GM19463 (cell line): ENCODE measurements around the gene RGS8.

ENCODE experiments used
- ATAC-seq: cut with Tn5 transposase; IDR thresholded peaks from one replicate; pipeline ENCODE4 v1.9.1; 2021; ENCODE audit warnings: mild to moderate bottlenecking, moderate library complexity; ENCODE audit not compliant: unreplicated experiment

RGS8 gene

DNA sequence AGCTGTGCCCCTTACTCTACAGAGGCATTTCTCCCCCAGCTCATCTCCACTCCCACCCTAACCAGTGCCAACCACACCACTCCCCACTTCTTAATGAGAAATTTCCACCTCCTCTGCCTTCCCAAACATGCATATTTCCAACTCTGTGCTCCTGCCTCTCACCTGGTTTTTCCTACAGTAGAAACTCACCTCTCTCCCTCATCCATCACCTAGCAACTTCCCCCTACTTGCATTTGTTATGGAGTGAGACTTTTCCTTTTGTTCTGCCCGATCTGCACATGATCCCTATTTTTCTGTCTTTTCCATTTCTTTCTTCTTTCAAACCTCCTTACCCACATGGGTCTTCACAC lies 11.9 kb downstream of the RGS8 start:
- no peak for ATAC-seq

GRCh38 chr1:182671750-182672486 lies 12.5 kb downstream of the RGS8 start:
- ATAC-seq = no peak

DNA sequence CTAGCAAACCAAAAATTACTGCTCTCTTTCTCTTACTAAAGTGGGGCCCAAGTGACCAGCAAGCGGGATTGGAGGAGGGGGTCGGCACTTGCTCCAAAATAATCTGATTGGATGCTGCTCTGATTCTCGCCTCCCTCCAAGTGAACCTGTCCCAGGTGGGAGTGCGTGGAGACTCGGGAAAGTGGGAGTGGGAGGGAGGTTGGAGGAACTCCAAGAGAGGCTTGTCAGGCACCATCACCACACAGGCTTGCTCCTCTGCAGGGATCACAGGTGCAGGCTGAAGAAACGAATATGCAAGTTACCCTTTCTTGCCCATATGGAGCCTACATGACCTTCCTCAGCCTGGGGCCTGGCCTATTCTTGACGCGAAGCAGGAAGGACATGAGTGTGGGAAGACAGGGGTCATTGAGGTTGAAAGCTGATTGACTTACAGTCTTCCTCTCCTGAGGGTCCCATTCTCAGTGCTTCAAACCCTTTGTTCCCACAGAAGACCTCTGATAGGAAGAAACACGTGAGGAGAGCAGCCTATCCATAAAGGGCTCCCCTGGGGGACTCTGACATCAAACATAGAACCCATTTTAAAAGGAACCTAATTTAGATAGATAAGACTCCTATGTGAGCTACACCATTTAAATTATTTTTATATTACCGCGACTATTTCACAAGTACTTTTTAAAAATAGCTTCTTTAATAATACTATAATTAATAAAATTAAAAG lies 14.2 kb downstream of the RGS8 start:
- no peak for ATAC-seq

DNA sequence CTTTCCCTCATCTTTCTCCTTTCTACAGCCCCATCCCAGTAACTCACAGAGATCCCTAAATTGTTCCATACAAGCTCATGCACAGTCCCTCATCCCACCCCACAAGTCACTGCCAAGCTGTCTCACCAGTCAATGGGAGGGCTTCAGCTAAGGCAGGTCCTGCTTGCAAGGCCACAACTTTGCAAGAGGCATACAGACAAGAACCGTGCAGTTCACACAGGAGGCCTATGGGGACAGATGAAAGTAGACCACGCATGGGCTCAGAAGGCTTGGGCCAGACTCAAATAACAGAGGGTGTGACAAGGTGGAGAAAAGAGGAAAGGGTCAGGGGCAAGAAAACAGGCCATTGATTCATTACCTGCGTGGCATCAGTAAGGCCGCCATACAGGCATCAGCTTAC lies 15.1 kb downstream of the RGS8 start:
- no peak for ATAC-seq

GRCh38 chr1:182668521-182669054 lies 15.8 kb downstream of the RGS8 start:
- ATAC-seq = no peak

DNA sequence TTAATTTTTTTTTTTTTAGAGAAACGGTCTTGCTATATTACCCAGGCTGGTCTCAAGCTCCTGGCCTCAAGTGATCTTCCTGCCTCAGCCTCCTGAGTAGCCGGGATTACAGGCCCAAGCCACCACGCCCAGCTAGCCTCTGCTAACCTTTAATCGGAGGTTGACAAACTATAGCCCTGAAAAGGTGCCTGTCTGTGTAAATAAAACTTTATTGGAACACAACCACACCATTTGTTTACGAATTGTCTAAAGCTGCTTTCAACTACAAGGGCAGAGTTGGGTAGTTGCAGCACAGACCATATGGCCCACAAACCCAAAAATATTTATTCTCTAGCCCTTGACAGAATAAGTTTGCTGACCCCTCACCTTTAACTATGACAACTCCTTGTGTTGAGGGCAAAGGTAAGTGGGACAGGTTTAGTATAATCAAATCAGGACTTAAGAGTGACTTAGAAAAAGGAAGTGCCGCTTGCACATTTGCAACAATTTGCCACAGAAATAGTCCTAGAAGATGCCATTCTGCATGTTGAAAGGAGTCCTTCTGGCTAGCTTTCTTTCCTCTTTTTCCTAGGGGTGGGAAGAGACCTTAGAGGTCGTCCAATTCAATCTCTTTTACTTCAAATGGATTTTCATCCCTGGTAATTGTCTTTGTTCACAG lies 16.4 kb downstream of the RGS8 start:
- no peak for ATAC-seq

GRCh38 chr1:182666706-182667105 lies 17.7 kb downstream of the RGS8 start:
- no peak for ATAC-seq

GRCh38 chr1:182664296-182664695 lies 20.1 kb downstream of the RGS8 start:
- ATAC-seq = no peak

DNA sequence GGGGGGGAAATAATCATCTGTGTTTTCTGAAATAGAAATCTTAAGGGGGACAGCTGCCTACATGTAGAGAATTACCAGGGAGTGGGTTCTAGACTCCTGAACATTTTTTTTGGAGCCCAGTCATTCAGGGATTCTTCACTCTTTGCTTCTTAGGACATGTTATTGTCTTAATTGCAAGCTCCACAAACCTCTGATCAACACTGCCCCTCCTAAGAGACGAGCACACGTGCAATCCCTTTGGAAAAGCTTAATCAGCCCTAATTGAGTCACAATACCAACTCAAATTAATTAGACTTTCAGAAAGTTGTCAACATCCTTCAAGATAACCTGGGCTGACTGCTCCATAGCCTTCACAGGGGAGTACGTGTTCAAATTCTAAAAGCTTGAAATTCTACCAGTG lies 21.4 kb downstream of the RGS8 start:
- ATAC-seq = no peak

- no peak for ATAC-seq
Observed at GRCh38 chr1:182662121-182662890, 22.1 kb downstream of the RGS8 start.

- no peak for ATAC-seq
Observed at GRCh38 chr1:182658055-182658454, 26.3 kb downstream of the RGS8 start.

DNA sequence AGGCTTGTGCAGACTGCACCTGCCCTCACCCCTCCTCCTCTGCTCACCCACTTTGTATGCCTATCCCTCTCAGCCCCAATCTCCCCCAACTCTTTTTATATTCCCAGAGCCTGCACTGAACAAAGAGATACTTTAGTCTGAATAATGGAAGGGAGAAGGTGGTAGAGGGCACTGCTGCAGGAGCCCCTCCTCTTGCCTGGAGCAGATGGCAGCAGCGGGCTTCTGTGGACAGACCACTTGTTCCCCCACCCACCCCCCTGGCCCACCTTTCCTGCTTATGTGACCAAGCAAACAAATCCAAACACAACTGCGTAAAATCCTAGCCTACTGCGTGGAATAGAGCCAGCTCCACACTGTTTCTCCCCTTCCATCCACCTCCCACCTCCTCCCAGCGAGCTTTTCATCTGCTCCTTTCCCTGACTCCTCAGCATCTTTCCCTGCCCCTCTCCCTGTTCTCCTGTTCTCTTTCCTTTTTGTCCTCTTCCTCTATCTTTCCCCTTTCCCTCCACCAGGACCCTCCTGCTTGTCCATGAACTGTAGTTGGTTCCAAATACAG lies 27.5 kb downstream of the RGS8 start:
- ATAC-seq = no peak

- no peak for ATAC-seq
Observed at GRCh38 chr1:182653986-182654385, 30.4 kb downstream of the RGS8 start.

- no peak for ATAC-seq
Observed at GRCh38 chr1:182652933-182653332, 31.5 kb downstream of the RGS8 start.

DNA sequence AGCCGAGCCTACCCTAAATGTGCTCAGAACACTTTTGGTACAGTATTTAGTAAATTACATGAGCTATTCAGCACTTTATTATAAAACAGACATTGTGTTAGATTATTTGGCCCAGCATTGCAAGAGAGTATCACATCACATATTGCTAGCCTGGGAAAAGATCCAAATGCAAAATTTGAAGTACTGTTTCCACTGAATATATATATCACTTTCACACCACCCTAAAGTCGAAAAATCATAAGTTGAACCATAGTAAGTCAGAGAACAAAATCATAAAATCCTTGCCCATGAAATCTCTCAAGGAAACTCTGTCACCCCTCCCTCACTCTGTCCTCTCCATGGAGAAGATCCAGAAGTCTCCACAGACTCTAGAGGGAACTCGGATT lies 33.1 kb downstream of the RGS8 start:
- no peak for ATAC-seq

DNA sequence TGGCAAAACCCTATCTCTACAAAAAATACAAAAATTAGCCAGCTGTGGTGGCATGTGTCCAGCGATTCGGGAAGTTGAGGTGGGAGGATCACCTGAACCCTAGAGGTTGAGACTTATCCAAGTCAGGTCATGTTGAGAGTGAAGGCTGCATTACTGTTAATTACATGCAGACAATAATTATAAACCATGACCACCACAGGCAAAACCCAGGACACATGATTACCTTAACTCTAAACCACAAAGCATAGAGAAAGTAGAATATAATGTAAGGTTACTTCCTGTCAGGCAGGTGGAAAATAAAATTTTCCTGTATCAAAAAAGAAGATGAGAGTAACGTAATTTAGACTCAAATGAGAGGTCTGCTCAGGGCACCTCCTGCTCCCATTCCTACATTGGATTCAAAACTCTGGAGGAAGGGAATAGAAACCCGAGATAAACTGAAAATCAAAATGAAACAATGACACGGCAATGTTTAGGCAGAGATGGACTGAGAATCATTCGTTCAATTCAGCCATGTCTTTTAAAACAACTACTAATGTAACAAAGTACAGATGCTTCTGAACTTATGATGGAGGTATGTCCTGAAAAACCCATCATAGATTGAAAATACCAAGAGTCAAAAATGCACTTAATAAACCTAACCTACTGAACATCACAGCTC lies 33.6 kb downstream of the RGS8 start:
- ATAC-seq = no peak

DNA sequence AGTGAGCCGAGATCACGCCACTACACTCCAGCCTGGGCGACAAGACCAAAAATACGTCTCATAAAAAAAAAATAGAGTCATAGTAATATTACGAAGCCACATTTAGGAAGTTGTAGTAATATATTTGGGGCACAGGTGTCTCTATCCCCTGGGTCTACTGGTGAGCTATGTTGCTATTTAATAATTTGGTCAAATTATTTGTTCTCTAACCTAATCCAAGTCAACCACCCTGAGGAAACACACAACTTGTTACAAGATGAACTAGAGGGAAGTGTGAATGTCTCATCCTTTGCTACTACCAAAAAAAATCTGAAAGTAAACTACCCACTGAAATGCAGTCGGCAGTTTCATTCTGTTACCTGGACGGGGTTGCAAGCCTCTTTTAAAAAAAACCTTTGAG lies 35.3 kb downstream of the RGS8 start:
- peak; percentile 44 for ATAC-seq

- ATAC-seq = no peak
Observed at GRCh38 chr1:182646739-182647138, 37.6 kb downstream of the RGS8 start.

DNA sequence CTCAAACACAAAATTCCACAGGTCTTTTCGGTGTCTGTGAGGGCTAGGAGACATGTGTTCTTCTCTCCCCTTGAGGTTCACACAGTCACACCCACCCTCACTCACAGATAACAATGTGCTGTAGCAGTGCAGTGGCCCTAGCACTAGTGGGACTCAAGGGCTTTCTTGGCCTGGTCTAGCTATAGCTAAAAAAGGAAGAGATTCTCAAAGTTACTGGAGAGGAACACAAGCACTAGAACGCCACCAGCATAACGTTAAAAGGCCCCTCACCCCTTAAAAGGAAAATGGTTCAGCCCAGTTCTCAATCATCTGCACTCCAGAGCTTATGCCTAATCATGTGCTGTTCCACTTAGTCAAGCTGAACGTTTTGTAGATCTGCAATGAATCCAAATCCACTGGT lies 39.5 kb downstream of the RGS8 start:
- no peak for ATAC-seq

- ATAC-seq = no peak
Observed at GRCh38 chr1:182643699-182644098, 40.7 kb downstream of the RGS8 start.
